ENCODE measurements around the gene SLC2A9.

Gene SLC2A9

DNA sequence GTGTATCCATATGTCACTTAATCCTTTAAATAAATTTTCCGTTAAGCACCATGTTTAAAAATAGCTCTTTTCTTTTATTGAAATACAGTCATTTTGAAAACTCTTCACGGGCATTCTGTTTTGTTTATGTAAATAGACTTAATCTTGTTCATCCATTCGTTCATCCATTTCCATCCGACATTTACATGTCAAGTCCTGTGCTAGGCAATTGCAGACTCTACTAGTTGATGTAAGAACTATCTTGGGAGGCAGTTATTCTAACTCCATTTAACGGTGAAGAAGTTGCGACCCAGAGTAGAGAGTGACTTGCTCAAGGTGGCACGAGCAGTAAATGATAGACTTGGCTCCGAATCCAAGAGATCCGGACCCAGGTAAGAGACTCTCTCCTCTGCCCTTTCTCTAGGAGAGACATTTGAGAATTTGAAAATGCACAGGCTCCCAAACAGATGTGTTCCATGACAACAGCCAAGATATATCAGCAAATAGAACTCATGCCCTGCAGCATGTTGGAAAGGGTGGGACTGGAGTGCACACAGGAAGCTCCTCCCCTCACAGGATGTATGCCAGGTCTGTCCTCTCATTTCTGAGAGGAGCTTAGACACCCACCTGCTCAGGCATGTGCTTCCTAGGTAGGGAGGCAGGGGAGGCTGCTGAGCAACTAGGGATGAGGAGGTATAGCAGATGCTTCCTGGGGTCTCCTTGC lies 175.4 kb downstream of the SLC2A9 start:
- Histone ChIP-seq H3K27me3 (replicated peaks; ENCODE audit: control insufficient read depth, insufficient read depth, low read length) (no peaks in the 10 kb centered on the region), H3K36me3 (ENCODE audit: control insufficient read depth, insufficient read depth, low read length) (no peaks in the 10 kb centered on the region), H3K4me3 (replicated peaks; ENCODE audit: low read depth, low read length) (no peak overlapping the region)
- DNase-seq (ENCODE audit: extremely low read depth, insufficient read length), result no peak
- TF ChIP-seq, protein P1, sequence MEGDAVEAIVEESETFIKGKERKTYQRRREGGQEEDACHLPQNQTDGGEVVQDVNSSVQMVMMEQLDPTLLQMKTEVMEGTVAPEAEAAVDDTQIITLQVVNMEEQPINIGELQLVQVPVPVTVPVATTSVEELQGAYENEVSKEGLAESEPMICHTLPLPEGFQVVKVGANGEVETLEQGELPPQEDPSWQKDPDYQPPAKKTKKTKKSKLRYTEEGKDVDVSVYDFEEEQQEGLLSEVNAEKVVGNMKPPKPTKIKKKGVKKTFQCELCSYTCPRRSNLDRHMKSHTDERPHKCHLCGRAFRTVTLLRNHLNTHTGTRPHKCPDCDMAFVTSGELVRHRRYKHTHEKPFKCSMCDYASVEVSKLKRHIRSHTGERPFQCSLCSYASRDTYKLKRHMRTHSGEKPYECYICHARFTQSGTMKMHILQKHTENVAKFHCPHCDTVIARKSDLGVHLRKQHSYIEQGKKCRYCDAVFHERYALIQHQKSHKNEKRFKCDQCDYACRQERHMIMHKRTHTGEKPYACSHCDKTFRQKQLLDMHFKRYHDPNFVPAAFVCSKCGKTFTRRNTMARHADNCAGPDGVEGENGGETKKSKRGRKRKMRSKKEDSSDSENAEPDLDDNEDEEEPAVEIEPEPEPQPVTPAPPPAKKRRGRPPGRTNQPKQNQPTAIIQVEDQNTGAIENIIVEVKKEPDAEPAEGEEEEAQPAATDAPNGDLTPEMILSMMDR (IDR thresholded peaks at IDR 0.05; ENCODE audit: insufficient read depth, low read length, poor library complexity, severe bottlenecking), result no peak

DNA sequence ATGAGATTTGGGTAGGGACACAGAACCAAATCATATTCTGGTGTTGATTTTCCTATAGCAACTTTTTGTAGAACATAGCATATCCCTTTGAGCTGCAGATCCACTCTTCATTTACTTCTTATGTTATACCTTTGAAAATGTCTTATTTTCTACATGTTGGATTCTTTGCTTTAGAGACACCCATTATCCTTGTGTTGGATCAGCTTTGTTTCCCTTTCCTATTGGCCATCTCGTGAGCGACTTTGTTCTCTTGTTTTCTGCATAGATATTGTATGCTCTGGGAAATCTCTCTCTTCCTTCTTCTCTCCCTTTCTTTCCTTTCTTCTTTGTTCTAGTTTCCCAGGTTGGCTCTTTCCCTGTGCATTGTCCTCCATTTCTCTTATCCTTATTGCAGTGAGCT lies 180.2 kb downstream of the SLC2A9 start:
- TF ChIP-seq, protein P1 (IDR thresholded peaks at IDR 0.05; ENCODE audit: insufficient read depth, low read length, poor library complexity, severe bottlenecking), result no peak
- Histone ChIP-seq H3K36me3 (ENCODE audit: control insufficient read depth, insufficient read depth, low read length) (no peaks in the 10 kb centered on the region), H3K27me3 (replicated peaks; ENCODE audit: control insufficient read depth, insufficient read depth, low read length) (no peaks in the 10 kb centered on the region), H3K4me3 (replicated peaks; ENCODE audit: low read depth, low read length) (no peak overlapping the region)
- DNase-seq (ENCODE audit: extremely low read depth, insufficient read length), result no peak

DNA sequence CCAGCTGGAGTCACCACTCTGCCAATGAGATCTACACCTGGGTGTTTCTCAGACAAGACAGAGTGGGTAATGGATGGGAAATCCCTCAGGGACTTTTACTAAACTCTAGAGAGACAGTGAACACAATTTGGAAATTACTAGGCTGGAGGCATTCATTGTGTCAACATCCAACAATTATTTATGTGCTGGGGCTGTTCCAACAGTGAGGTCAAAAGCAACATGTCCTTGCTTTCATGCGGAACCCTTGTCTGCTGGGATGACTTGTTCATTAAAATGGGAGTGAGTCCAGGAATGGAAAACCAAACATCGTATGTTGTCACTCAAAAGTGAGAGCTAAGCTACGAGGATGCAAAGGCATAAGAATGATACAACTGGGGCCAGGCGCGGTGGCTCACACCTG lies 185.9 kb downstream of the SLC2A9 start:
- H3K36me3 ChIP-seq (ENCODE audit: control insufficient read depth, insufficient read depth, low read length), result no peaks in the 10 kb centered on the region
- H3K4me3 ChIP-seq (replicated peaks; ENCODE audit: low read depth, low read length), result no peak overlapping the region
- no peak for DNase-seq (ENCODE audit: extremely low read depth, insufficient read length)
- no peaks in the 10 kb centered on the region for H3K27me3 ChIP-seq (replicated peaks; ENCODE audit: control insufficient read depth, insufficient read depth, low read length)
- TF ChIP-seq, protein P1 (IDR thresholded peaks at IDR 0.05; ENCODE audit: insufficient read depth, low read length, poor library complexity, severe bottlenecking), result no peak

DNA sequence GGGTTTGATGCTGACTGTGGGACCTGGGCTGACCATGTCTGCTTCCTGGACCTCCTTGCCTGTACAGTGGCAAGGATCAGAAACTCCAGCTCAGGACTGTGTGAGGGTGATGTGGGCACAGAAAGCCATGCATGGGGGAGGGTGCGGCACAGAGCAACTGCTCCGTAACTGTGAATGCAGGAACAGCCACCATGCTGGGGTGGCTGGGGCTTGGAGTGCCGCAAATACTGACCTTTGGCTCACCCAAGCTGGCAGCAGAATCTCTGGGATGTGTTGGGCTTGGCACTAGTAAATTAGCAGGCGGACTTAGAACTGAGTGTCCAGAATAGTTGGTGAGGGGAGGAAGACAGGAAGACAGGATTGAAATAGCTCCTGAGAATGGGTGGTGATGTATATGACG lies 187.9 kb downstream of the SLC2A9 start:
- TF ChIP-seq, protein P1 (IDR thresholded peaks at IDR 0.05; ENCODE audit: insufficient read depth, low read length, poor library complexity, severe bottlenecking), result no peak
- no peak overlapping the region for H3K4me3 ChIP-seq (replicated peaks; ENCODE audit: low read depth, low read length)
- DNase-seq (ENCODE audit: extremely low read depth, insufficient read length), result no peak
- no peaks in the 10 kb centered on the region for H3K36me3 ChIP-seq (ENCODE audit: control insufficient read depth, insufficient read depth, low read length)
- no peaks in the 10 kb centered on the region for H3K27me3 ChIP-seq (replicated peaks; ENCODE audit: control insufficient read depth, insufficient read depth, low read length)

DNA sequence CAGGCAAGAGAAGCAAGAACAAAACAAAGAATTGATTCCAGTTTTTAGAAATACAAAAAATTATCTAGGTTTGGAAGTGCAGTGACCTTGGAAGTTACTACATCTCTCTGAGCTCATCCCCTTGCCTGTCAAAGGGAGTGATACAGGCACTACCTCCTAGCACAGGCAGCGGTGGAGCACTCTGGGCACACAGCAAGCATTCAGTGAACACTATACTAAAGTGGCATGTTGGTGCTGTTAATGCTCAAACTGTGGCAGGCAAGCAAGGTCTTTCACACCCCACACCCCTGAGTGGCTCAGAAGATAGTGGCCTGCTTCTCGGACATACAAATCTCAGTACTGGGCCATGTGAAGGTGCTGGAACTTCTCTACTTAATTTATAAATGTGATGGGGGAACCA lies 188.7 kb downstream of the SLC2A9 start:
- TF ChIP-seq, protein P1 (IDR thresholded peaks at IDR 0.05; ENCODE audit: insufficient read depth, low read length, poor library complexity, severe bottlenecking), result no peak
- no peak for DNase-seq (ENCODE audit: extremely low read depth, insufficient read length)
- H3K4me3 ChIP-seq (replicated peaks; ENCODE audit: low read depth, low read length), result no peak overlapping the region
- no peaks in the 10 kb centered on the region for H3K27me3 ChIP-seq (replicated peaks; ENCODE audit: control insufficient read depth, insufficient read depth, low read length)
- H3K36me3 ChIP-seq (ENCODE audit: control insufficient read depth, insufficient read depth, low read length), result no peaks in the 10 kb centered on the region

DNA sequence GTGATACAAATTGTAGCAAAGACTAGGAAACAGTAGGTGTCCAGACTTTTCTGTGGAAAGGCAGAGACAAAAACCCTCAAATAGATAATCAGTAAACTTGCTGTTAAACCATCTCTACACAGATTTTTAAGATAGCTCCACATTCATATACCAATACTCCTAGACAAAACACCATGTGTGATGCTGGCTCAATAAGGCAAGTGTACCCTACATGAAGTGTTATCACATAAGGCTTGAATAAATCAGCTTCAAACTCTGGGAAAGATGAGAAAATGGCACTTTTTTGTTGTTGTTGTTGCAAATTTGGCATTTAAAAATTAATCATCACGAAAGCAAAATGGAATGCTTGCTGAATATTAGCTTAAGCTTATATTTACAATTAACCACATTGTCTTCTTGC lies 194.7 kb downstream of the SLC2A9 start:
- DNase-seq (ENCODE audit: extremely low read depth, insufficient read length), result no peak
- no peak overlapping the region for H3K4me3 ChIP-seq (replicated peaks; ENCODE audit: low read depth, low read length)
- TF ChIP-seq, protein P1 (IDR thresholded peaks at IDR 0.05; ENCODE audit: insufficient read depth, low read length, poor library complexity, severe bottlenecking), result no peak
- H3K27me3 ChIP-seq (replicated peaks; ENCODE audit: control insufficient read depth, insufficient read depth, low read length), result no peaks in the 10 kb centered on the region
- no peaks in the 10 kb centered on the region for H3K36me3 ChIP-seq (ENCODE audit: control insufficient read depth, insufficient read depth, low read length)
